GM21723 (cell line): ENCODE data around the gene MLN.

Experiments used
- ATAC-seq: cut with Tn5 transposase; IDR thresholded peaks from one replicate; pipeline ENCODE4 v1.9.1; 2021; ENCODE audit warnings: mild to moderate bottlenecking, moderate library complexity; ENCODE audit not compliant: unreplicated experiment

MLN gene

GRCh38 chr6:33772902-33773472, 30.8 kb downstream of the MLN start:
- ATAC-seq, result no peak

DNA sequence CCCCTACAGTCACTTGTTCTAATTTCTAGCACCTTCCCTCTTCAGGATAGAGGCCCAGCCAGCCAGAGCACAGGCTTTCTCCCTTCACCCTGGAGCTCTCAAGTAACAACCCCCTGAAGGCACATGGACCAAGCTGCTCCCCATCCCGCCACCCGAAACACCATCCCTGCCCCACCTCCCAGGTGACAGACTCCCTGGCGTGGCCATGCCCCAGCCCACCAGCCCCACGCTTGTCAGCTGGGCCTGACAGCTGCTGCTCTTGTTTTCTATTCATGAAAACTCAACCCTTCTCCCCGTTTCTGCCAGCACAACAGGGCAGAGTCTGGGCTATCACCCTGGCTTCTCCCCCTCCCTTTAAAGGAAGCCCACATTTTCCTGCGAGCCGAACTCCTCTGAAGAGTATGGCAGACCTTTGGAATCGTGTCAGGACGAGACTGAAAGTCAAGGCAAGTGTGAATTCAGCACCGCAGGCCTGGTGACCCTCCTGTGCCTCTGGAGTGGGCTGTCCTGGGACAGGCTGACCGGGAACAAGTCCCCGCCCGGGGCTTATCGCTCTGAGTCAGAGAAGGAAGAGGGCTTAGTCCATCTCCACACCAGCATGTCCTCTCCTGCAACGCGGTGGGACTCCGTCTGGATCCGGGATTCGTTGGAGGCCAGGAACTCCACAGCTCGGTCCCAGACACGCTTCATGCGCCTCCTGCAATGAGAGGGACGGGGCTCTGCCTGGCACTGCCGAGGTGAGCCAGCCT, 31.5 kb downstream of the MLN start:
- no peak for ATAC-seq

DNA sequence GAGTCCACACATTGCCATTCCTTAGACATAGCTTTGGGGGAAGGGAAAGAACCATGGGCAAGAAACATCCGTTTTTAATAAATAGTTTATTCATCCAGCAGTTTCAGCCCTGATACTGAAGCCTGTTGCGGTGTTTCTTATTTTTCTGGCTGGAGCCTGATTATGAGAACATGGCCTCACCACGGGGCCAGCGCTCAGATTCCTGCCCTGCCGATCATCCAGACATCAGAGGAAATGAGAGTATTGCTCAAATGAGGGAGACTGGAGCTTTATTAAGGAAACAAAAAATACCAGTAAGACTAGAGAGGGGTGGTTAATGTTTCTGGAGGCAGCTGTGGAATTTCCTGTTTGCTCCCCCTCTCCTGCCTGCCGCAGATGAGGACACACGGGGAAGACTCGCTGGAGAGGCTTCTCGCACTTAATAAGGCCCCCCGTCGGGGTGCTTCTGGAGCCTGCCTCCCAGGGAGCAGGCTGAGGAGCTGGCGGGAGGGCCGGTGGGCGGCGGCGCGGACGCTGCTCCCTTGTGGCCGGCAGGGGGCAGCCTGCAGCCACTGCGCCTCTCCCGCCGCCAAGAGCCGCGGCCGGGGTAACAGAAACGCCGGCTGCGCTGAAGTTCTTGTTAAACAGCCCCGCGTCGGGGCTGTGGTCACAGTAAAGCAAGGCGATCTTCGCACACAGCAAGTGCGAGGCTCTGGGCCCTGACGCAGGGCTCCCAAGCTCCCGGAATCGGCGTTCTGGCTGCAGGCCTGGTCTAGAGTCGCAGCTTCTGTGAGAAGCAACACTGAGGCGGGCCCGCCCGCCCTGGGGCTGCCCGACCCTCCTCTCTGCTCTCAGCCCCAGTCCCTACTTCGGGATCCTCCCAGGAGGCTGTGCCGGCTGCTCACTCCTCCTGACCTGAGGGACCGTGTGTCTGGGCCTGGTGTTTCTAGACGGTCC, 32.4 kb downstream of the MLN start:
- peak; percentile 55 for ATAC-seq

DNA sequence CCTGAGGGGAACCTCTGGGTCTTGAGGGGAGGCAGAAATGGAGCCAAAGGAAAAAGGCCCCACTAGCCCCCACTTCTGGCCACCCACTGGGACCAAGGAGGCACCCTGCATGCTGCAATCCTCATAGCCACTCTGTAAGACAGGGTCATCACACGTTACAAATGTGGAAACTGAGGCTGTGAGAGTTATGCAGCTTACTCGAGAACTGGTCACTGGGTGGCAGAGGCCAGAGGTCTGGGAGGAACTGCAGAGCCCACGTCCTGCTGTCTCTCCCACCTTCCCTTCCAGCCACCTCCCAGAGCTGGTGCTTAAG, 33.0 kb downstream of the MLN start:
- ATAC-seq, result no peak

DNA sequence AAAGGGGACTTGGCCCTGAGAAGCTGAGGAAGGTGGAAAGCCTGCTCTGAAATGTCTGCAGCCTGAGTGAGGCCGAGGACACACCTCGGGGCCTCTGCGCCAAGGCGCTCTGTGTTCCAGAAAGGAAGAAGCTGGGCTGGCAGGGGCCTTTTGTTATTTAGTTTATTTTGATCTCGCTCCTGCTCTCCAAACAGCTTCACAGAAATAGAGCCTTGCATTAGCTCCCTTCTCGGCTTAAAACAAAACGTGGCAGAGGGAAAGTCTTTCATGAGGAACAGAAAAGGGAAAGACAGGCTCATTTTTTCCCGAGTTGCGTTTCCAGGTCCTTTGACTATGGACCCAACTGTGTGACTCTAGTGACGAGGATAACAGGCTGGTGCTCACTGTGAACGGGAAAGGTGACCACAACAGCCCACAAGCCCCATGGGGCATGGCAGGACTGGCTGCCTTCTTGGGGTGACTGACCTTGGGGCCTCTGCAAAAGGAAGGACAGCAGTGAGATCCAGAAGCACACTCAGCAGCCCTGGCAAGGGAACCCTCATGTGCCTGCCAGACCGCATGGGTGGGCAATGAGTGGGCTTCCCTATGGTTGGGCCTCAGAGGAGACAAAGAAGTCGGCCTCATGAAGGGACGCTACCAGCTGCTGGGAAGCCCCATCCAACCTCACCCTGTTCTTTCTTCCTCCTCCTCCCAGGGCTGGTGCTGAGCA, 33.5 kb downstream of the MLN start:
- ATAC-seq, result no peak

DNA sequence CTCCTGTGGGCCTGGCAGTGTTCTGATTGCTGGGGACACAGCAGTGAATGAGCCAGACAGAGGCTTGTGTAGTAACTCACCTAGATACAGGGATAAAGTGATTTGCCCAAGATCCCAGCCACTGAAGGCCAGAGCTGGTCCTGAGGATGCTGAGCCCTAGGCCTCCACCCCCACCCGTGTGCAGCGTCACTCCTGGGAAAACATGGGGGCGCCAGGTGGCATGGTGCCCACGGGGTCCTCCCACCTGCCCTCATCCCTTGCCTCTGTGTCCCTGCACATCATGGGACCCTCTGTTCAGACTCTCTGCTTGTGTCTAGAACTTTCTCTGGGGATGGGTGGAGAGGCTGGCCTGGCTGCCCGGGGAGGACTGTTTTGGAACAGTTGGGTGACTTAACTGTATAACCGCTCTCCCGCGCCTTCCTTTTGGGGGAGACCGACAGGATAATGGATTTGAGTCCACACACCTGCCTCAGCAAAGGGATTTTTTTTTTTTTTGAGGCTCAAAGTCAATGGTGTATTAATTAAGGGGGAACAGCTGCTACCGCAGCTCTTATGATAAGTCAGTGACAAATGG, 34.5 kb downstream of the MLN start:
- no peak for ATAC-seq

DNA sequence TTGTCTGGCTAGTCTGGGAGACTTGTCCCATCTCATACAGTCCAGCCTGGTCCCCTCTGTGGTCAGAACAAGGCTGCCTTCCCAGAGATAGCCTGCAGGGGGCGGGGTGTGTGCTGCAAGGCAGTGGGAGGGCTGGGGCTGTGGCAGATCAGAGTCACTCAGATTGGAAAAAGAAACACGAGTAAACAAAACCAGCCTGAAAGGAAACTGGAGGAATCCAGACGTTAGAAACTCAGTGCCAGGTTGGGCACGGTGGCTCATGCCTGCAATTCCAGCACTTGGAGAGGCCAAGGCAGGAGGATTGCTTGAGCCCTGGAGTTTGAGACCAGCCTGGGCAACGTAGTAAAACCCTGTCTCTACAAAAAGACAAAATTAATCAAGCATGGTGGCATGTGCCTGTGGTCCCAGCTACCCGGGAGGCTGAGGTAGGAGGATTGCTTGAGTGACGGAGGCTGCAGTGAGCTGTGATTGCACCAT, 35.1 kb downstream of the MLN start:
- ATAC-seq, result no peak

DNA sequence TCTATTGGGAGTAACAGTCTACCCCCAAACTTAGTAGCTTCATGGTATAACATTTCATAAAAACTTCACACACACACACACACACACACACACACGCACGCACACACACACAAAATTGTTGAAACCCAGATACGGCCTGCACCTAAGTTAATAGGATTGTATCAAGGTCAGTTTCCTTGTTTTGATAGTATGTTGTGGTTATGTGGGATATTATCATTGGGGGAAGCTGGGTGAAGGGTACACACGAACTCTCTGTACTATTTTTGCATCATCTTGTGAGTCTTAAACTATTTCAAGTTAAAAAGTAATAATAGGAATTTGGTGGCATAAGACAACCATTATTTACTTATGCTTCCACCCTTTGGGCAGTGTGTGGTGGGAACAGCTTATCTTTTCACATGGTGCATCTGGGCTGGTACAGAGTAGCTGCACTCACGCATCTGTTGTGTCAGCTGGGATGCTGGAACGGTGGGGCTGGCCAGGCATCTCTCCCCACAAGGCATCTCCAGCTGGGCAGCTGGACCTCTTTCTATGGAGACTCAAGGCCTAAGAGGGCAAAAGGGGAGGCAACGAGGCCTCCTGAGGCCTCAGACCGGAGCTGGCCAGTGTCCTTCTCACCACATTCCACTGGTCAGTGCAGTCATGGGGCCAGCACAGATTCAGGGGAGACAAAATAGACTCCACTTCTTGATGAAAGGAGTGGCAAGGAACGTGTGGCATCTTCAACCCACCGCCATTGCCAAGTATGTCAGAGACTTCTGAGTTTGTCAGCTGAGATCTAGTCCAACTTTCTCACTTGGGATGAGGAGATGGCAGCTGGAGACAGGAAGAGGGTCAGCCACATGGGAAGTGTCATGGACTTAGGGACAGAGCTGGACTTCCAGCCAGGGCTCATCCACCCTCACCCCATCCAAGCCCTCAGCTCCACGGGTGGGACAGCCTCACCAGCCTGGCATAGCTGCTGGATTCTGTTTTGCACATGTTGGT, 36.6 kb downstream of the MLN start:
- ATAC-seq, result no peak

GRCh38 chr6:33765368-33765767, 38.4 kb downstream of the MLN start:
- no peak for ATAC-seq

- ATAC-seq, result no peak
Observed at GRCh38 chr6:33764036-33764435, 39.8 kb downstream of the MLN start.

DNA sequence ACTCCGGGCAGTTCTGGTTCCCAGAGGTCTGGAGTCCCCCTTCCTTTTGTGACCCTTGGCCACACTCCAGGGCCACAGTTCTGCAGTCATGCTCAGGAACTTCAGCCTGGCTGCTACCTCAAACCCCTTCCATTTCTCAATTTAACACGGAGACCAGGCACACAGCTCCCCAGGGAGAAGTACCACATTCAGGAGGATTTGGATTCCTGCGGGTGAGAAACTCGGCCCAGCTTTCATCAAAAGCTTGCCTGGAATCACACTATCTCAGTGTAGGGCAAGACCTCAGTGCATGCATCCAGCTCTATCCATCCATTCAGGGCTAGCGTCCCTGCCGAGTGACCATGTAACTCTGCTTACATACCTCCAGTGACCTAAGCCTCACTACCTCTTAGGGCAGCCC, 40.3 kb downstream of the MLN start:
- no peak for ATAC-seq

- ATAC-seq, result no peak
Observed at GRCh38 chr6:33762713-33763112, 41.1 kb downstream of the MLN start.

DNA sequence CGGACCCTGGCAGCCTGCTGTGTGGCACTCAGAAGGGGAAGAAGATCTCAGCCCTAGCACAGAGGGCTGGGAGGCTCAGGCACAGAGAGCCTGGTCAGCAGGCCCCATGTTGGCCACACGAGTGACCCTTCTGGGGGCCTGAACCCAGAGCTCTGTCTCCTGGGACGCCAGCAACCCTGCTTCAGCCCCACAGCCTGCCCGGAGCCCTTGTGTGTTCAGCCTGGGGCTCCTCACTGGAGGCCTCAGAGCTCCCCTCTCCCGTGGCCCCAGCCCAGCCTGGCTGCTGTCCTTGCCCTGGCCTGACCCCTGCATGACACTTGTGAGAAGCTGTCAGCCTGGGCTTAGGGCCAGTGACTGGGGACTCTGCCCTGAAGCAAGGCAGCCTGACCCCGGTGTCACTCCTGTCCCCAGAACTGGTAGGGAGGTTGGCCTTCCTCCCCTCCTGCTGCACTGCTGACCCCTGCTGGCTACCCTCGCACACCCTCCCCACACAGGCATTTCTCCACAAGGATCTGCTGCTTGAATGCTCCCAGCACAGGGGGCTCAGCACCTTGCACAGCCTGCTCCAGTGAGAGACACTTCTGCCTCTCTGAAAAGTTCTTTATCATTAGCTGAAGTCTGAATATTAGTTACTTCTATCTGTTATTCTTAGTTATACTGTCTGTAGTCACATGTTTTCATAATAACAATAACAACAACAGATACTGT, 41.7 kb downstream of the MLN start:
- no peak for ATAC-seq

GRCh38 chr6:33761581-33761921, 42.3 kb downstream of the MLN start:
- no peak for ATAC-seq

DNA sequence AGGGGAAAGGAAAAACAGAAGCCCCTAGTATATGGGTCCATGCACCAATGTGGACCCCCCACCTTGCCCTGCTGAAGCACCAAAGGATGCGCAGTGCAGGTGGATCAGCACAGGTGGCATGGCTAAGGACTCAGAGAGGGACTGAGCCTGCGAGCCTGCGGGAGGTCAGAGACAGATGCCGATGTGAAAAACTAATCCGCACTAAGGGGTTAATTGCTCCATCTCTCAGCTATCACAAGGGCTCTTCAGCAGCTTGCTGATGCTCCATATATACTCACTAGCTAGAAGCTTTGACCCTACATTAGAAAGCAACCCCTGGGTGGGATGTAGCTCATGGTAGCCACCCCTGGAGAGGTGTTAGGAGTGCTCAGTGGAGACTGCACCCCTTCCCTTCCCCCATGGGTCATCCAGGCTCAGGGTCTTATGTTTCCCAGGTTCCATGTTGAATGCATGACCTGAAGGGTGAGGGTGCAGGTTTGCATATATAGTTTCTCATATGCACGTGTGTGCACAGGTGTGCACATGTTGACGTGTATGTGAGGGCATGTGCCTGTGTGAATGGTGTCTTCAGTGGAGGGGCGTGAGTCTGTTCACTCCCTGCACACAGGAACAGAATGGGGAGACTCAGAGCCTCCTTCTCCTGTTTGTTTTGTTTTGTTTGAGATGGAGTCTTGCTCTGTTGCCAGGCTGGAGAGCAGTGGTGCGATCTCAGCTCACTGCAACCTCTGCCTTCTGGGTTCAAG, 43.7 kb downstream of the MLN start:
- no peak for ATAC-seq

DNA sequence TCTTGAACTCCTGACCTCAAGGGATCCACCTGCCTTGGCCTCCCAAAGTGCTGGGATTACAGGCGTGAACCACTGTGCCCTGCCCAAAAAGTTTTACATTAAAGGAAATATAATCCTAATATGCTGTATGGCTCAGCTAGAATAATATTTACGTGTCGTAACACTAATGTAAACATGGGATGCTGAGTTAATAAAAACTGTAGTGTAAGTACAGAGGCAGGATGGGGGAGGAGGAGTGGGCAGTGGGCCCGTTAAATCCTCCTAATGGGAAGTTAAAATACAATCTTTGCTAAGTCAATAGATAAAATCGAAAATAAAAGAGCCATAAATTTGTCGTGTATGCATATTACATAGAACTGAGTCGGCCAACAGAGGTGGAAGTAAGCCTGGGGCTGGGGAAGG, 45.0 kb downstream of the MLN start:
- ATAC-seq, result no peak

DNA sequence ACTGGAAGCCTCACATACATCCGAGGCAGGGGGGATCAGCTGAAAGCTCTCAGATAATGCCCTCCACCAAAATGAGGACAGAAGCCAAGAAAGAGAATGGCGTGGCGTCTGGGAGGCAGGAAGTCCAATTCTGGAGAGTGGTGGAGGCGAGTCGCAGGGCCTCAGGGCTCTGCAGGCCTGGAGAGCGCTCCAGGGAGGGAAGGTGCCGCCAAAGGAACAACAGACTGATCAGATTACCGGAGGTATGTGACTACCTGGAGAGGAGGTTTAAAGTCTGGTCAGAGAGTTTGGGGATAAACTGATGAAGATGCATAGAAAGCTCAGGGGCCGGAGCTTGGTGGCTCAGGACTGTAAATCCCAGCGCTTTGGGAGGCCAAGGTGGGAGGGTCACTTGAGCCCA, 45.9 kb downstream of the MLN start:
- no peak for ATAC-seq

DNA sequence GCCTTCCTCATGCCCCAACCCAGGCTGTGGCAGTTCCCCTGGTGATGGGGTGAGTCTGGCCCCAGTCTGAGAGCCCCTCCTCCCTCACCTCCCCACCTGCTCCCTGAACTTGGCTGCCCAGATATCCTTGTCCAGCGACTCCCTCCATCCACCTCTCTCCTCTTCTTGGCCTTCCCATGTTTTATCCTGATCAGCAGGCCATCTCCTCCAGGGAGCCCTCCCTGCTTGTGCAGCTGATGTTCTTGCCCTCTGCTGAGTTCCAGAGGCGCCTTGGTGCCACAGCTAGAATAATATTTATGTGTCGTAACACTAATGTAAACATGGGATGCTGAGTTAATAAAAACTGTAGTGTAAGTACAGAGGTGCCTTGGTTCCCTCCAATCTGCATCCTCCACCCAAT, 46.7 kb downstream of the MLN start:
- ATAC-seq, result no peak
